HEK293T (cell line): ENCODE data around the gene PROM2.
"Not testable (repeated sequence)": the region's sequence is repeated elsewhere in the genome, so short reads cannot be mapped to it uniquely, and the experiment has no call there.

Experiments
- CTCF ChIA-PET: fragments of 350-600 bp; formaldehyde crosslinking; extraction: SDS; loops from one replicate; lab custom pipeline; 2021; ENCODE audit warnings: antibody characterized with exemption, inconsistent platforms; lab: Yijun Ruan, JAX
- POLR2A ChIA-PET: fragments of 350-600 bp; formaldehyde crosslinking; extraction: SDS; loops from one replicate; lab custom pipeline; 2020; ENCODE audit warnings: antibody characterized with exemption, inconsistent platforms; lab: Yijun Ruan, JAX
- DNase-seq: peaks from one replicate; pipeline ENCODE4 v3.0.0; 2012; ENCODE audit warnings: mixed read lengths; ENCODE audit errors: extremely low spot score
- ARNT ChIP-seq: fragments of 450-650 bp; IDR thresholded peaks from 2 replicates; pipeline ENCODE4 v1.6.1; 2017; ENCODE audit warnings: mild to moderate bottlenecking
- BHLHE40 ChIP-seq: fragments of 450-650 bp; IDR thresholded peaks from 2 replicates; pipeline ENCODE4 v1.6.1; 2016; ENCODE audit warnings: mild to moderate bottlenecking, moderate library complexity, borderline replicate concordance
- CTBP1 ChIP-seq: fragments of 450-650 bp; IDR thresholded peaks from 2 replicates; pipeline ENCODE4 v1.6.1; 2016; ENCODE audit warnings: borderline replicate concordance
- ELF4 ChIP-seq: fragments of 450-650 bp; IDR thresholded peaks from 2 replicates; pipeline ENCODE4 v1.6.1; 2017; ENCODE audit warnings: antibody characterized with exemption
- FOXA1 ChIP-seq: fragments of 450-650 bp; IDR thresholded peaks from 2 replicates; pipeline ENCODE4 v1.6.1; 2016; ENCODE audit warnings: mild to moderate bottlenecking
- FOXK2 ChIP-seq: fragments of 450-650 bp; IDR thresholded peaks from 2 replicates; pipeline ENCODE4 v1.6.1; 2016; ENCODE audit warnings: mild to moderate bottlenecking
- FOXM1 ChIP-seq: fragments of 450-650 bp; IDR thresholded peaks from 2 replicates; pipeline ENCODE4 v1.6.1; 2017; ENCODE audit warnings: mild to moderate bottlenecking, borderline replicate concordance
- HDGF ChIP-seq: fragments of 450-650 bp; IDR thresholded peaks from 2 replicates; pipeline ENCODE4 v1.6.1; 2017; ENCODE audit warnings: antibody characterized with exemption, borderline replicate concordance
- L3MBTL2 ChIP-seq: fragments of 450-650 bp; conservative IDR thresholded peaks from 2 replicates; pipeline ENCODE4 v1.6.1; 2016; ENCODE audit warnings: mild to moderate bottlenecking
- LEF1 ChIP-seq: fragments of 450-650 bp; IDR thresholded peaks from 2 replicates; pipeline ENCODE4 v1.6.1; 2017; ENCODE audit warnings: mild to moderate bottlenecking, borderline replicate concordance
- NFRKB ChIP-seq: fragments of 450-650 bp; IDR thresholded peaks from 2 replicates; pipeline ENCODE4 v1.6.1; 2016; ENCODE audit warnings: mild to moderate bottlenecking, moderate library complexity
- PKNOX1 ChIP-seq: fragments of 450-650 bp; IDR thresholded peaks from 2 replicates; pipeline ENCODE4 v1.6.1; 2016
- SP1 ChIP-seq: fragments of 450-650 bp; IDR thresholded peaks from 2 replicates; pipeline ENCODE4 v1.6.1; 2017
- SUZ12 ChIP-seq: fragments of 450-650 bp; IDR thresholded peaks from 2 replicates; pipeline ENCODE4 v1.6.1; 2016; ENCODE audit warnings: mild to moderate bottlenecking
- TARDBP ChIP-seq: fragments of 450-650 bp; IDR thresholded peaks from 2 replicates; pipeline ENCODE4 v1.6.1; 2016
- ZNF384 ChIP-seq: fragments of 450-650 bp; IDR thresholded peaks from 2 replicates; pipeline ENCODE4 v1.6.1; 2016

Gene PROM2

DNA sequence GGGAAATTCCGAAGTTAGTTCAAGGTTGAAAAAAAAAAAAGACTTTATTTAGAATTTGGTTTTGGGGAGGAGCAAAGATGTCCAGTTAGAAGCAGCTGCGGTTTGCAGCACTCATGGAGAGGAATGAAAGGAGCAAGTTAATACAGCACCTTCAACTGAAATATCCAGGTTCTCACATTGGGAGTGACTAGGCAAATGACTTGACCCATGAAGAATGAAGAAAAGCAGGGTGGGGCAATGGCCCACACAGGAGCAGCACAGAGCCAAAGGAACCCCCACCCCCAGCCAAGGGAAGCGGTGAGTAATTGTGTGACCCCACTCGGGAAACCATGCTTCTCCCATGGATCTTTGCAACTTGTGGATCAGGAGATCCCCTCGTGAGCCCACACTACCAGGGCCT, 34.2 kb upstream of the PROM2 start:
- ChIA-PET POLR2A (no interaction called here), CTCF (no interaction called here)
- no peak for DNase-seq
- TF ChIP-seq HDGF = no peak

- no peak for DNase-seq
- POLR2A ChIA-PET = no interaction called here
- CTCF ChIA-PET = no interaction called here
- TF ChIP-seq PKNOX1 = no peak
- TF ChIP-seq ELF4 = no peak
- no peak for TF ChIP-seq SUZ12
- TF ChIP-seq FOXA1 = no peak
- TF ChIP-seq FOXM1 = no peak
- no peak for TF ChIP-seq NFRKB
- no peak for TF ChIP-seq L3MBTL2
These were observed 33.7 kb upstream of the PROM2 start for GRCh38 chr2:95240556-95240955.

DNA sequence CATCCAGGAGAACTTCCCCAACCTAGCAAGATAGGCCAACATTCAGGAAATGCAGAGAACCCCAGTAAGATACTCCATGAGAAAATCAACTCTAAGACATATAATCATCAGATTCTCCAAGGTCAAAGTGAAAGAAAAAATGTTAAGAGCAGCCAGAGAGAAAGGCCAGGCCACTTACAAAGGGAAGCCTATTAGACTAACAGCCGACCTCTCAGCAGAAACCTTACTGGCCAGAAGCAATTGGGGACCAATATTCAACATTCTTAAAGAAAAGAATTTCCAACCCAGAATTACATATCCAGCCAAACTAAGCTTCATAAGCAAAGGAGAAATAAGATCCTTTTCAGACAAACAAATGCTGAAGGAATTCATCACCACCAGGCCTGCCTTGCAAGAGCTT, 32.2 kb upstream of the PROM2 start:
- CTCF ChIA-PET, POLR2A ChIA-PET, DNase-seq: not testable (repeated sequence)

DNA sequence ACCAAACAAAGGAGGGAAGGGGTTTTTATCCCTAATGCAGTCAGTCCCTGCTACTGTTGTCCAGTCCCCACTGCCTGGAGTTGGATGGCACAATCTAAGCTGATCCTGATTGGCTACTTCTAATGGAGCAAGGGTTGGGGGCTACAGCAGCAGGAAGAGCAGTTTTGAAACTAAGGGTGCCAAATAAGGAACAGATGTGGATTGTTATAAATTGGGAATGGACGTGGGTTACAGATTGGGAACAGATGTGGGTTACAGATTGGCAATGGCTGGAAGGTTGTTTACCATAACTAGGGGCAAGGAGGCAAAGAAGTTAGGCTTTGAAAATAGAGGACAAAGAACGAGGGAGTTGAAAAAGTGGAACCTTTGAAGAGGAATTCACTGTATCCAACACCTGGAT, 16.0 kb upstream of the PROM2 start:
- DNase-seq = no peak
- ChIA-PET POLR2A (no interaction called here), CTCF (no interaction called here)
- TF ChIP-seq BHLHE40 (no peak), ZNF384 (no peak), SP1 (no peak), FOXM1 (no peak), ARNT (no peak), HDGF (no peak)

GRCh38 chr2:95260028-95261023, 13.9 kb upstream of the PROM2 start:
- TF ChIP-seq FOXA1 (no peak), PKNOX1 (no peak), FOXM1 (no peak), LEF1 (no peak), NFRKB (no peak), FOXK2 (no peak), ARNT (no peak), SUZ12 (no peak), BHLHE40 (no peak), TARDBP (no peak)
- CTCF ChIA-PET = no interaction called here

GRCh38 chr2:95261602-95262001, 12.6 kb upstream of the PROM2 start:
- POLR2A ChIA-PET = no interaction called here
- TF ChIP-seq FOXA1 (no peak), FOXM1 (no peak), ZNF384 (no peak), BHLHE40 (no peak), TARDBP (no peak)
- no peak for DNase-seq
- CTCF ChIA-PET = no interaction called here

More at GRCh38 chr2:95260028-95261023, 13.9 kb upstream of the PROM2 start:
- no peak for DNase-seq
- POLR2A ChIA-PET = no interaction called here

- POLR2A ChIA-PET = no interaction called here
- TF ChIP-seq FOXA1 (no peak), ELF4 (no peak), HDGF (no peak), ARNT (no peak), SP1 (no peak), ZNF384 (no peak), SUZ12 (no peak), NFRKB (no peak), TARDBP (no peak), FOXK2 (no peak), PKNOX1 (no peak), CTBP1 (no peak), L3MBTL2 (no peak)
- no peak for DNase-seq
- CTCF ChIA-PET = no interaction called here
These were observed 11.2 kb upstream of the PROM2 start for GRCh38 chr2:95262896-95263542.
